ENCODE data around the gene ASNS.

GRCh38 chr7:97842772-97843345 lies 29.3 kb downstream of the ASNS start:
- TF ChIP-seq MAX (IDR thresholded peaks at IDR 0.05): no peak
- TF ChIP-seq CTCF (IDR thresholded peaks at IDR 0.05; ENCODE audit: low read depth, low read length, missing input control): no peak
- TF ChIP-seq NR2F2 (IDR thresholded peaks at IDR 0.05): no peak

Data from liver (tissue), 3 donors.